HL-60 (cell line): ENCODE measurements around the gene TBC1D16.

Experiments
- DNase-seq, 2 experiments: peaks; one replicate each; pipeline ENCODE4 v3.0.0-alpha.2; 2010 to 2020; ENCODE audit warnings: low read depth in 1 of 2, low spot score in 1 of 2
- H3K27ac ChIP-seq: fragments of 250-450 bp; sonication (Bioruptor Pico); replicated peaks from 2 replicates; pipeline ENCODE4 v1.5.1; 2020; ENCODE audit warnings: mild to moderate bottlenecking, moderate library complexity
- H3K27me3 ChIP-seq: fragments of 250-450 bp; sonication (Bioruptor Pico); 2 replicates; pipeline ENCODE4 v1.5.1; 2021; ENCODE audit warnings: mild to moderate bottlenecking, moderate library complexity; ENCODE audit not compliant: insufficient read depth, poor library complexity, severe bottlenecking
- H3K4me3 ChIP-seq: replicated peaks from 2 replicates; pipeline ENCODE4 v1.5.1; 2011; ENCODE audit warnings: mild to moderate bottlenecking, control low read depth, low read length; ENCODE audit not compliant: insufficient read depth
- GABPA ChIP-seq: IDR thresholded peaks from 2 replicates; pipeline ENCODE4 v1.6.1; 2012; ENCODE audit warnings: low read depth
- POLR2AphosphoS5 ChIP-seq: IDR thresholded peaks from 2 replicates; pipeline ENCODE4 v1.6.1; 2012; ENCODE audit warnings: low read depth
- SPI1 ChIP-seq: IDR thresholded peaks from 2 replicates; pipeline ENCODE4 v1.6.1; 2012; ENCODE audit warnings: low read depth, mild to moderate bottlenecking, borderline replicate concordance
- TF ChIP-seq, protein P1 (sequence below): IDR thresholded peaks from 2 replicates; pipeline ENCODE4 v1.6.1; 2012; ENCODE audit warnings: low read depth; ENCODE audit not compliant: insufficient replicate concordance
- TF ChIP-seq, protein P2 (sequence below): IDR thresholded peaks from one replicate; pipeline ENCODE4 v1.5.1; 2011; ENCODE audit warnings: low read length, control low read depth, inconsistent platforms; ENCODE audit not compliant: insufficient read depth

TBC1D16 gene

DNA sequence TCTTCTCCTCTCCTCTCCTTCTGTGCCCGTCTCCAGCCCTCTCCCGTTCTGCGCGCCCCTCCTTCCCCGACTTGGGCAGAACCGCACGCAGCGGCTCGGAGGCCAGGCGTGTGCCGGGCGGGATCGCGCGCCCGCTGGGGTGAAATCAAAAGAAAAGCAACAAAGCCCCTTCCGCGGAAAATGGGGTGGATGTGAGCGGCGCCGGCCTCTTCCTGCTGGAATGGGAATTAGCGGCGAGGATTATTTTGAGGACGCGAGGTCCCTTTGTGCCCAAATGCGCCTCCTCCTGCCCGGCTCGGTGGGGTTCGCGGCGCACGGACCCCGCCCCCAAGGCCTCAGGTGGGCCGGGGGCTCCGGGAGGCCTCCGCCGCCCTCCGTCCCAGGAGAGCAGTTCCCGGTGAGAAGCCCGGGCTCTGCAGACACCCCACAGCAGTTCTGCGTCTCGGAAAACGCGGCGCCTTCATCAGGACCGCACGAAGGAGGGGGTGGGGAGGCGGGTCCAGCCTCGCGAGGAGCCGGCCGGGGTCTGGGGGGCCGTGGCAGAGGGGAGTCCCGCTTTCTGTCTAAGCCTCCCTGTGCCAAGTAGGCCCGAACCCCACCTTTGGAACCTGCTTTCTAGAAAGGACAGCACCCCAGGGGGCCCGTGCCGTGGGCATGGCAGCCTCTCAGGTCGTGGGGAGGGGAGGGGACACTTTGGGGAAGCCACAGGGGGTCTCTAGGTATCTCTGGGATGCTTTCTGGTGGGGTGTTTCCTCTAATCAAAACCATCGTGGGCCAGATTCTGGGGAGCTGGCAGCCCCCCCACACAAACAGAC lies 105.4 kb downstream of the TBC1D16 start:
- Histone ChIP-seq H3K27ac (no peak overlapping the region), H3K27me3 (peaks cover 8% of the 10 kb centered on the region), H3K4me3 (no peak overlapping the region)
- DNase-seq, result no peak
- TF ChIP-seq GABPA (no peak), SPI1 (no peak), POLR2AphosphoS5 (no peak)
- TF ChIP-seq, protein P1, sequence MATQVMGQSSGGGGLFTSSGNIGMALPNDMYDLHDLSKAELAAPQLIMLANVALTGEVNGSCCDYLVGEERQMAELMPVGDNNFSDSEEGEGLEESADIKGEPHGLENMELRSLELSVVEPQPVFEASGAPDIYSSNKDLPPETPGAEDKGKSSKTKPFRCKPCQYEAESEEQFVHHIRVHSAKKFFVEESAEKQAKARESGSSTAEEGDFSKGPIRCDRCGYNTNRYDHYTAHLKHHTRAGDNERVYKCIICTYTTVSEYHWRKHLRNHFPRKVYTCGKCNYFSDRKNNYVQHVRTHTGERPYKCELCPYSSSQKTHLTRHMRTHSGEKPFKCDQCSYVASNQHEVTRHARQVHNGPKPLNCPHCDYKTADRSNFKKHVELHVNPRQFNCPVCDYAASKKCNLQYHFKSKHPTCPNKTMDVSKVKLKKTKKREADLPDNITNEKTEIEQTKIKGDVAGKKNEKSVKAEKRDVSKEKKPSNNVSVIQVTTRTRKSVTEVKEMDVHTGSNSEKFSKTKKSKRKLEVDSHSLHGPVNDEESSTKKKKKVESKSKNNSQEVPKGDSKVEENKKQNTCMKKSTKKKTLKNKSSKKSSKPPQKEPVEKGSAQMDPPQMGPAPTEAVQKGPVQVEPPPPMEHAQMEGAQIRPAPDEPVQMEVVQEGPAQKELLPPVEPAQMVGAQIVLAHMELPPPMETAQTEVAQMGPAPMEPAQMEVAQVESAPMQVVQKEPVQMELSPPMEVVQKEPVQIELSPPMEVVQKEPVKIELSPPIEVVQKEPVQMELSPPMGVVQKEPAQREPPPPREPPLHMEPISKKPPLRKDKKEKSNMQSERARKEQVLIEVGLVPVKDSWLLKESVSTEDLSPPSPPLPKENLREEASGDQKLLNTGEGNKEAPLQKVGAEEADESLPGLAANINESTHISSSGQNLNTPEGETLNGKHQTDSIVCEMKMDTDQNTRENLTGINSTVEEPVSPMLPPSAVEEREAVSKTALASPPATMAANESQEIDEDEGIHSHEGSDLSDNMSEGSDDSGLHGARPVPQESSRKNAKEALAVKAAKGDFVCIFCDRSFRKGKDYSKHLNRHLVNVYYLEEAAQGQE, result no peak
- TF ChIP-seq, protein P2, sequence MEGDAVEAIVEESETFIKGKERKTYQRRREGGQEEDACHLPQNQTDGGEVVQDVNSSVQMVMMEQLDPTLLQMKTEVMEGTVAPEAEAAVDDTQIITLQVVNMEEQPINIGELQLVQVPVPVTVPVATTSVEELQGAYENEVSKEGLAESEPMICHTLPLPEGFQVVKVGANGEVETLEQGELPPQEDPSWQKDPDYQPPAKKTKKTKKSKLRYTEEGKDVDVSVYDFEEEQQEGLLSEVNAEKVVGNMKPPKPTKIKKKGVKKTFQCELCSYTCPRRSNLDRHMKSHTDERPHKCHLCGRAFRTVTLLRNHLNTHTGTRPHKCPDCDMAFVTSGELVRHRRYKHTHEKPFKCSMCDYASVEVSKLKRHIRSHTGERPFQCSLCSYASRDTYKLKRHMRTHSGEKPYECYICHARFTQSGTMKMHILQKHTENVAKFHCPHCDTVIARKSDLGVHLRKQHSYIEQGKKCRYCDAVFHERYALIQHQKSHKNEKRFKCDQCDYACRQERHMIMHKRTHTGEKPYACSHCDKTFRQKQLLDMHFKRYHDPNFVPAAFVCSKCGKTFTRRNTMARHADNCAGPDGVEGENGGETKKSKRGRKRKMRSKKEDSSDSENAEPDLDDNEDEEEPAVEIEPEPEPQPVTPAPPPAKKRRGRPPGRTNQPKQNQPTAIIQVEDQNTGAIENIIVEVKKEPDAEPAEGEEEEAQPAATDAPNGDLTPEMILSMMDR, result no peak

GRCh38 chr17:79929257-79930061 lies 106.2 kb downstream of the TBC1D16 start:
- H3K27ac ChIP-seq, result no peak overlapping the region
- peaks cover 8% of the 10 kb centered on the region for H3K27me3 ChIP-seq
- no peak for DNase-seq
- TF ChIP-seq POLR2AphosphoS5, result no peak
- no peak for TF ChIP-seq GABPA
- TF ChIP-seq, protein P2, result no peak
- no peak for TF ChIP-seq SPI1
- TF ChIP-seq, protein P1, result no peak
- H3K4me3 ChIP-seq, result no peak overlapping the region

- Histone ChIP-seq H3K27me3 (peaks cover 8% of the 10 kb centered on the region), H3K27ac (no peak overlapping the region), H3K4me3 (no peak overlapping the region)
- no peak for DNase-seq
- TF ChIP-seq, protein P2, result no peak
- TF ChIP-seq, protein P1, result no peak
Measured at GRCh38 chr17:79928502-79929256, 107.0 kb downstream of the TBC1D16 start.
